Esophagus (tissue), 2 donors: ENCODE results near the gene ZNF777. TPM values are rescaled to one million over a fixed set of nuclear protein-coding genes. Genes with fewer than 3 reads are reported as not detected.

Experiments used
- polyA plus RNA-seq, 2 donors: library from polyadenylated mRNA; stranded (reverse); fragments of 200-250 nt; gene quantifications; one replicate each; pipeline ENCODE4 v1.2.3, GENCODE V29; 2013
- donor health status: healthy with polysubstance abuse.
- donor health status: Bipolar disorder and iron deficiency.

Gene ZNF777
- polyA plus RNA-seq, 2 donors = 5.7 to 5.9 TPM

Other genes starting within 250 kb of the ZNF777 start
- gene ZNF212, start 221.4 kb downstream of the ZNF777 start, polyA plus RNA-seq = 10 to 100 TPM; 10.2 to 15.6 TPM
- gene ZNF783, start 198.9 kb downstream of the ZNF777 start, polyA plus RNA-seq = 1 to 10 TPM; 4.2 to 7.9 TPM
- 1 to 10 TPM; 5.1 to 6.3 TPM for gene ZNF746, start 36.7 kb upstream of the ZNF777 start, polyA plus RNA-seq